Fibroblast of lung (primary cell): Measurements from ENCODE around the gene CBFB.

Source experiments
- EZH2 ChIP-seq: IDR thresholded peaks from 2 replicates; pipeline ENCODE4 v1.5.1; 2012; ENCODE audit warnings: low read length, control low read depth, mild to moderate bottlenecking; ENCODE audit errors: missing control alignments
- TF ChIP-seq, protein P1 (sequence below), 2 donors: IDR thresholded peaks in 1 of 2; conservative IDR thresholded peaks in 1 of 2; 1 replicate in 1 of 2; 2 replicates in 1 of 2; pipeline ENCODE4 v1.5.1; 2011 to 2012; ENCODE audit warnings: low read length in 2 of 2, control low read depth in 1 of 2, inconsistent platforms in 1 of 2, low read depth in 1 of 2, mild to moderate bottlenecking in 1 of 2

DNA sequence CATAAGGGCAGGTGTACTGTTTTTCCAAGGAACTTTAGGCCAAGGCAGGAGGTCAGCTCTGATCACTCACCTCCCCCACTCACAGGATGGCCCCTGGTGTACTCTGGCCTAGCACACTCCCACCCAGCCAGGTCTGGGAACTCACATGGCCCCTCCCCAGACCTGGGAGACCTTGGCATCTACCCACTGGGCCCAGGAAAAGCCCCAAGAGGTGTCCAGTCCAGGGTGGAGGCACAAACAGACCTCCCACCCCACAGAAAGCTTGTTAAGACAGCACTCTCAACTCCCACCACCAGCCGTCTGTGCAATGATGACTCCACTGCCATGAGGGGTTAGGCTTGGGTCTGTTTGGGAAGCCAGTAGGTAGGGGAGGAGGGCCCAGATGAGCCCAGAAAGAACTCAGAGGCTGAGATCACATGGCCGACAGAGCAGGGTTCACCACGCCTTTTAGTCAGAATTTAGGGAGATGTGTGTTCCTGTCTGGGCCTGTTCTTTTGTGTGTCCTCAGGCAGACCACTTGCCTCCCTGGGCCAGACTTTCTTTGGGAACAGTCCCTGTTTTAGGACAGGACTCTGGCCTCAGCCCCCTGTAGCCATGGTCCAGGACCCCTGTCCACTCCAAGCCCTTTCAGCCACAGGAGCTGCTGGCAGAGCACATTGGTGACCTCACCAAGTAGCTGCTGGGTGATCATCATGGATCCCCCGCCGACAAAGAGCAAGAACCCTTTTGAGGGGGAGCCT, 12.1 kb upstream of the CBFB start:
- TF ChIP-seq, protein P1, sequence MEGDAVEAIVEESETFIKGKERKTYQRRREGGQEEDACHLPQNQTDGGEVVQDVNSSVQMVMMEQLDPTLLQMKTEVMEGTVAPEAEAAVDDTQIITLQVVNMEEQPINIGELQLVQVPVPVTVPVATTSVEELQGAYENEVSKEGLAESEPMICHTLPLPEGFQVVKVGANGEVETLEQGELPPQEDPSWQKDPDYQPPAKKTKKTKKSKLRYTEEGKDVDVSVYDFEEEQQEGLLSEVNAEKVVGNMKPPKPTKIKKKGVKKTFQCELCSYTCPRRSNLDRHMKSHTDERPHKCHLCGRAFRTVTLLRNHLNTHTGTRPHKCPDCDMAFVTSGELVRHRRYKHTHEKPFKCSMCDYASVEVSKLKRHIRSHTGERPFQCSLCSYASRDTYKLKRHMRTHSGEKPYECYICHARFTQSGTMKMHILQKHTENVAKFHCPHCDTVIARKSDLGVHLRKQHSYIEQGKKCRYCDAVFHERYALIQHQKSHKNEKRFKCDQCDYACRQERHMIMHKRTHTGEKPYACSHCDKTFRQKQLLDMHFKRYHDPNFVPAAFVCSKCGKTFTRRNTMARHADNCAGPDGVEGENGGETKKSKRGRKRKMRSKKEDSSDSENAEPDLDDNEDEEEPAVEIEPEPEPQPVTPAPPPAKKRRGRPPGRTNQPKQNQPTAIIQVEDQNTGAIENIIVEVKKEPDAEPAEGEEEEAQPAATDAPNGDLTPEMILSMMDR (conservative IDR thresholded peaks at IDR 0.05 in 1 of 2, IDR thresholded peaks at IDR 0.05 in 1 of 2; ENCODE audit: low read depth in 1 of 2, low read length in 2 of 2) = no peak
- no peak for TF ChIP-seq EZH2
